Mesendoderm (in vitro differentiated cells): Measurements from ENCODE around the gene CNTROB.

ENCODE experiments used
- DNase-seq: peaks from one replicate; pipeline ENCODE4 v3.0.0; 2013
- H2AK5ac ChIP-seq: 2 replicates; pipeline ENCODE4 v1.6.1; 2013; ENCODE audit warnings: low read length, inconsistent platforms
- H2BK120ac ChIP-seq: 2 replicates; pipeline ENCODE4 v1.6.1; 2013; ENCODE audit warnings: low read depth, mild to moderate bottlenecking, low read length, moderate library complexity, mixed read lengths
- H2BK15ac ChIP-seq: replicated peaks from 2 replicates; pipeline ENCODE4 v1.6.1; 2013; ENCODE audit warnings: low read depth, mild to moderate bottlenecking, moderate library complexity
- H2BK5ac ChIP-seq: 2 replicates; pipeline ENCODE4 v1.6.1; 2013; ENCODE audit warnings: low read length, inconsistent platforms
- H3K18ac ChIP-seq: 2 replicates; pipeline ENCODE4 v1.6.1; 2013; ENCODE audit warnings: mild to moderate bottlenecking, low read length, mixed read lengths
- H3K23ac ChIP-seq: one replicate; pipeline ENCODE4 v1.6.1; 2013; ENCODE audit warnings: low read length
- H3K27ac ChIP-seq: 2 replicates; pipeline ENCODE4 v1.5.1; 2013; ENCODE audit warnings: low read depth, mild to moderate bottlenecking, inconsistent platforms, low read length, moderate library complexity
- H3K27me3 ChIP-seq: 2 replicates; pipeline ENCODE4 v1.6.1; 2013; ENCODE audit warnings: low read length, control low read depth, mild to moderate bottlenecking, inconsistent platforms; ENCODE audit not compliant: insufficient read depth, poor library complexity
- H3K36me3 ChIP-seq: 2 replicates; pipeline ENCODE4 v1.6.1; 2013; ENCODE audit warnings: low read length, inconsistent platforms; ENCODE audit not compliant: control insufficient read depth, insufficient read depth
- H3K4ac ChIP-seq: one replicate; pipeline ENCODE4 v1.6.1; 2013; ENCODE audit warnings: low read depth, mild to moderate bottlenecking, low read length, moderate library complexity
- H3K4me1 ChIP-seq: 2 replicates; pipeline ENCODE4 v1.6.1; 2013; ENCODE audit warnings: low read depth, low read length, inconsistent platforms; ENCODE audit not compliant: control insufficient read depth
- H3K4me2 ChIP-seq: 2 replicates; pipeline ENCODE4 v1.6.1; 2013; ENCODE audit warnings: low read length
- H3K4me3 ChIP-seq: 2 replicates; pipeline ENCODE4 v1.5.1; 2013; ENCODE audit warnings: mild to moderate bottlenecking, low read length
- H3K56ac ChIP-seq: one replicate; pipeline ENCODE4 v1.6.1; 2013; ENCODE audit warnings: low read length
- H3K79me1 ChIP-seq: 2 replicates; pipeline ENCODE4 v1.6.1; 2013; ENCODE audit warnings: low read length, inconsistent platforms
- H3K79me2 ChIP-seq: 2 replicates; pipeline ENCODE4 v1.6.1; 2013; ENCODE audit warnings: mild to moderate bottlenecking, low read length; ENCODE audit not compliant: control insufficient read depth, insufficient read depth
- H3K9ac ChIP-seq: 2 replicates; pipeline ENCODE4 v1.6.1; 2013; ENCODE audit warnings: low read length, inconsistent platforms
- H4K5ac ChIP-seq: one replicate; pipeline ENCODE4 v1.6.1; 2013; ENCODE audit warnings: low read length
- H4K8ac ChIP-seq: one replicate; pipeline ENCODE4 v1.6.1; 2013; ENCODE audit warnings: low read depth, mild to moderate bottlenecking, control low read depth, low read length, moderate library complexity
- WGBS: extraction: QIAGEN DNeasy Blood & Tissue Kit; methylation state at CpG from one replicate; pipeline ENCODE4 v1.1.7; 2013; ENCODE audit warnings: low lambda C conversion rate, missing lambda C conversion rate; ENCODE audit not compliant: insufficient coverage; ENCODE audit errors: extremely low coverage; 5-methylcytosine and 5-hydroxymethylcytosine counted together

Gene CNTROB

DNA sequence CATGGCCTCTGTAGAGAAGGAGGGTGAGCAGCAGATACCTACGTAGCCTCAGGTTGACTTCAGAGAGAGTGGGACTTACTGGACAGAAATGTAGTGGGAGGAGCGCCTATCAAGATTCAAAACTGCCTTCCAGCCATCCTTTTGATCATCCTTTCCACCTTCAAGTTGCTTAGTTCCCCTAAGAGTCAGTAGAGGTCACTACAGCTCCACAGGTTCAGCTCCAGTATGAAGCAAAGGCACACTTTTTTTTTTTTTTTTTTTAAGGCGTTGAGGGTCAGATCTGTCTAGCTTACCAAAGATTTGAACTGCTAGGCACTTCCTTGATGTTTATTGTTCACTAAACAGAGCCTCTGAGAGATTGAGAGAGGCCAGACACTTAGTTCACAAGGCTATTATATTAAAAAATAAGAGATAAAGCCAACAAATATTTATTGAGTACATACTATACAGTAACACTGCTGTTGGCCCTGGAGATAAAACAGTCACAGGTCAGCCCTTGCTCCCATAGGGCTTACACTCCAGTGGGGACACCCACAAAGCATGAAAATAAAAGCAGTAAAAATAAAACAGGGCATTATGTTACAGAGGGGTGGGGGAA lies 19.0 kb upstream of the CNTROB start:
- Histone ChIP-seq H3K4me1 (no peaks in the 10 kb centered on the region), H4K8ac (no peak overlapping the region), H4K5ac (no peak overlapping the region), H3K9ac (no peak overlapping the region), H3K27me3 (peaks cover 10% of the 10 kb centered on the region), H3K79me1 (no peaks in the 10 kb centered on the region), H3K4me2 (no peak overlapping the region), H2BK5ac (no peak overlapping the region), H3K4ac (no peak overlapping the region), H3K23ac (no peak overlapping the region), H3K56ac (no peak overlapping the region), H2BK120ac (no peak overlapping the region), H2BK15ac (no peak overlapping the region), H3K36me3 (peaks cover 6% of the 10 kb centered on the region), H3K18ac (no peak overlapping the region), H3K4me3 (no peak overlapping the region), H2AK5ac (no peak overlapping the region), H3K27ac (no peak overlapping the region), H3K79me2 (no peaks in the 10 kb centered on the region)
- no CpG with 5 or more reads among the region's 3 CpGs for WGBS
- DNase-seq: peak; percentile 87

DNA sequence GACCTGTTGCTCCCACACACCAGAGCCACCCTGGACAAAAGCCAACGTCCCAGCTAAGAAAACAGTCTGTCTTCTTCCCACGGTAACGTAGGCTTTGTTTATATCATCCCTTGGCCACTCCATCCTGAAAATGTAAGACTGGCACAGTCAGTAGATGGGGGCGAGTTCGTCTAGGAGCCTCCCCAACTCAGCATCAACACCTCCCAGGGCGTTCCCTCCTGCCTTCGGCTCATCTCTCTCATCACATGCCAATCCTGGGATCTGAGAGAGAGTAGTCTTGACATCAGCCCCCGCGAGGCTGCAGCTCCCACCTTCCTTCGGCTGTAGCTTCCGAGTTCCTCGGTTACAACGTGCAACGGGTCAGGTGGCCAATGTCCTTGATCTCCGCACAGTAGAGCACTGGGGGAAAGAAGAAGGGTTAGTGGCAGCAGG lies 16.8 kb upstream of the CNTROB start:
- Histone ChIP-seq H3K9ac (no peak overlapping the region), H3K79me2 (no peaks in the 10 kb centered on the region), H3K4me2 (peak overlapping the region; percentile 88), H3K23ac (no peak overlapping the region), H3K4me1 (no peaks in the 10 kb centered on the region), H3K4me3 (no peak overlapping the region), H3K4ac (no peak overlapping the region), H2AK5ac (no peak overlapping the region), H3K56ac (peak overlapping the region; percentile 94), H3K27me3 (peaks cover 10% of the 10 kb centered on the region), H2BK15ac (no peak overlapping the region), H2BK120ac (no peak overlapping the region), H4K8ac (no peak overlapping the region), H2BK5ac (no peak overlapping the region), H3K36me3 (peaks cover 2% of the 10 kb centered on the region), H3K79me1 (no peaks in the 10 kb centered on the region), H4K5ac (no peak overlapping the region), H3K27ac (no peak overlapping the region), H3K18ac (no peak overlapping the region)
- WGBS: no CpG with 5 or more reads among the region's 15 CpGs
- no peak for DNase-seq

DNA sequence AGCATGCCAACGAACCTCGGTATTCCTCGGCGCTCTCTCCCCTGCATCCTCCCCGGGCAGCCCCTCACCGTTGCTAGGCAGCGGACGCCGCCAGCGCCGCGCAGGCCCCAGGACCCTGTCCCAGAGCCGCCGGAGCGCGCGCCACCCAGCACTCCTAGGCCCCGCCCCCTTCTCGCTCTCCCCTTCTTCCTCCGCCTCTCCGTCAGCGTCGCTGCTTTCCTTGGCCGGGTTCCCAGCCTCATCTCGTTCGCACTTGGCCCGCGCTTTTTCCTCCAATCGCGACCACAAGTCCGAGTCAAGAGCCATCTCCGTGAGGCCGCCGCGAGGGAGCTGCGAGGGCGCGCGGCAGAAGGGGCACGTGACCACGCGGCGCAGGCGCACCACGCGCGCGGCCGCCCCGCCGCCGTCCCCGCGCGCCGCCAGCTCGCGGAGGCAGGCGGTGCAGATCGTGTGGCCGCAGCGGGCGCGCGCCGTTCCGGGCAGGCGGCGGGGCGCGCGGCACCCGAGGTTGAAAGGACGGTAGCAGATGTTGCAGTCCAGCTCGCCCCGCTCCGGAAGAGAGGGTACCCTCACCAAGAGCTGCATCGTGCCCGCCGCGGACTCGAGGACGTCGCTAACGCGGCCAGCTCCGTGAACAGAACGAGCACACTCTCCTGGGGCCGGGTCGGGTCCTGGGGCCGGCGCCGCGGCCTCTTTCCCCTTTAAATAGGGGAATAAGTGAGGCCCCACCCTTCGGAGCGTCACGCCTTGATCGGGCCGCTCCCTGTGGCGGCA lies 16.2 kb upstream of the CNTROB start, which contains the start of gene RNF227:
Gene RNF227, minus strand, starts transcription at position 679 of the 774 bp plus-strand sequence. Its CDS starts 94 bp downstream, at position 585.
- Histone ChIP-seq H3K23ac (no peak within 1 kb of the TSS), H3K27ac (no peak within 1 kb of the TSS), H4K5ac (no peak within 1 kb of the TSS), H2AK5ac (no peak within 1 kb of the TSS), H3K4me1 (no peaks in the 10 kb centered on the region), H4K8ac (no peak within 1 kb of the TSS), H3K4me3 (peak within 1 kb of the TSS; percentile 57), H2BK120ac (no peak within 1 kb of the TSS), H3K36me3 (no peaks in the 10 kb centered on the region), H2BK15ac (no peak within 1 kb of the TSS), H3K56ac (peak within 1 kb of the TSS; percentile 94), H3K18ac (peak within 1 kb of the TSS; percentile 20), H3K79me1 (no peaks in the 10 kb centered on the region), H3K27me3 (peaks cover 12% of the 10 kb centered on the region), H3K4ac (no peak within 1 kb of the TSS), H3K9ac (peak within 1 kb of the TSS; percentile 71), H3K4me2 (peak within 1 kb of the TSS; percentile 88), H2BK5ac (no peak within 1 kb of the TSS), H3K79me2 (no peaks in the 10 kb centered on the region)
- DNase-seq: peak; percentile 93
- WGBS: no CpG with 5 or more reads among the region's 100 CpGs

DNA sequence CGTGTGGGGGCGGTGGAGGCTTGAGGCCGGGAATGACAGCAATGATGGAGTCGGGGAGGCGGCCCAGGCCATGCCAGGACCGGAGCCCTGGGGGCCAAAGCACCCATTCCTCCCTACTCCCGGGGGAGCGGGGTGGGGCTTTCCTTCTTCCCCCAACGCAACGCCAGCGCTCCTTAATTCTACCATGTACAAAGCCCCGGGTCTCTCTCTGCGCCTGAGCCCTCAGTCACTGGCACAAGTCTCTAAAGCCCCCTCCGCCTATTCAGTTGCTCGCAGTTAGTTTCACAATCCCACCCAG lies 15.7 kb upstream of the CNTROB start:
- no peak overlapping the region for H3K18ac ChIP-seq
- H2BK120ac ChIP-seq: no peak overlapping the region
- no peak overlapping the region for H3K23ac ChIP-seq
- no peaks in the 10 kb centered on the region for H3K36me3 ChIP-seq
- no peak overlapping the region for H4K8ac ChIP-seq
- H3K27ac ChIP-seq: no peak overlapping the region
- H3K79me1 ChIP-seq: no peaks in the 10 kb centered on the region
- no peak overlapping the region for H2BK5ac ChIP-seq
- no peak overlapping the region for H2BK15ac ChIP-seq
- no peak for DNase-seq
- H3K4me2 ChIP-seq: no peak overlapping the region
- H3K27me3 ChIP-seq: peaks cover 12% of the 10 kb centered on the region
- no CpG with 5 or more reads among the region's 15 CpGs for WGBS
- H3K4me3 ChIP-seq: no peak overlapping the region
- H3K4ac ChIP-seq: no peak overlapping the region
- H3K9ac ChIP-seq: no peak overlapping the region
- no peaks in the 10 kb centered on the region for H3K79me2 ChIP-seq
- H2AK5ac ChIP-seq: no peak overlapping the region
- H3K4me1 ChIP-seq: no peaks in the 10 kb centered on the region
- peak overlapping the region; percentile 94 for H3K56ac ChIP-seq
- H4K5ac ChIP-seq: no peak overlapping the region

DNA sequence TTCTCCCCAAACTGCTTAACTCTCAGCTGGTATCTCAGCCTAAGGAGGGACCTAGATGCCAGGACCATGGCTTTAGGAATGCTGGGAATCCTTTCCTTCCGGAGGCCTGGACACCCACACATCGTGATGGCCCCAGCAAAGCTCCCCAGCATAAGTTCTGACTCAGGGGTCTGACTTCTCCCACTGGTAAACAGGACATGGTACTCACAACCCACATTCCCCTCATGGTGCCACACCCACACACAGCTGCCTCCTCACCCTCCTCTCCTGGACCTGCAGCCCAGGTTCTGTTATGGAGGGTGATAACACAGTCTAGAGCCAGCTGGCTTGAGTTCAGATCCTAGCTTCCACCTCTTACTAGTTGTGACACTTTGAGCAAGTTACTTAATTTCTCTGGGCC lies 15.2 kb upstream of the CNTROB start:
- no peak overlapping the region for H2AK5ac ChIP-seq
- H3K23ac ChIP-seq: no peak overlapping the region
- H3K36me3 ChIP-seq: no peaks in the 10 kb centered on the region
- H2BK15ac ChIP-seq: no peak overlapping the region
- H3K18ac ChIP-seq: no peak overlapping the region
- H3K27ac ChIP-seq: no peak overlapping the region
- no peaks in the 10 kb centered on the region for H3K79me2 ChIP-seq
- H3K56ac ChIP-seq: no peak overlapping the region
- no peak overlapping the region for H2BK120ac ChIP-seq
- no peak overlapping the region for H4K5ac ChIP-seq
- H3K79me1 ChIP-seq: no peaks in the 10 kb centered on the region
- DNase-seq: no peak
- no peaks in the 10 kb centered on the region for H3K4me1 ChIP-seq
- WGBS: no CpG with 5 or more reads among the region's 2 CpGs
- no peak overlapping the region for H4K8ac ChIP-seq
- no peak overlapping the region for H3K4me2 ChIP-seq
- H3K4ac ChIP-seq: no peak overlapping the region
- H3K9ac ChIP-seq: no peak overlapping the region
- H2BK5ac ChIP-seq: no peak overlapping the region
- peaks cover 12% of the 10 kb centered on the region for H3K27me3 ChIP-seq
- no peak overlapping the region for H3K4me3 ChIP-seq
